Ishikawa (cell line): Measurements from ENCODE around the gene CD6.

Experiments used
- CEBPB ChIP-seq: IDR thresholded peaks from 2 replicates; pipeline ENCODE4 v1.6.1; 2012
- CREB1 ChIP-seq: IDR thresholded peaks from 2 replicates; pipeline ENCODE4 v1.6.1; 2012; ENCODE audit warnings: low read depth
- EGR1 ChIP-seq: IDR thresholded peaks from 2 replicates; pipeline ENCODE4 v1.6.1; 2012
- EP300 ChIP-seq: IDR thresholded peaks from 2 replicates; pipeline ENCODE4 v1.6.1; 2012; ENCODE audit warnings: borderline replicate concordance
- FOXM1 ChIP-seq: IDR thresholded peaks from 2 replicates; pipeline ENCODE4 v1.6.1; 2012; ENCODE audit warnings: low read depth, borderline replicate concordance
- NFIC ChIP-seq: IDR thresholded peaks from 2 replicates; pipeline ENCODE4 v1.6.1; 2012
- RAD21 ChIP-seq: IDR thresholded peaks from 2 replicates; pipeline ENCODE4 v1.6.1; 2012; ENCODE audit warnings: low read depth
- REST ChIP-seq: IDR thresholded peaks from 2 replicates; pipeline ENCODE4 v1.6.1; 2012; ENCODE audit warnings: low read depth, mild to moderate bottlenecking
- TAF1 ChIP-seq: IDR thresholded peaks from 2 replicates; pipeline ENCODE4 v1.6.1; 2012; ENCODE audit warnings: low read depth, mild to moderate bottlenecking
- TCF12 ChIP-seq: IDR thresholded peaks from 2 replicates; pipeline ENCODE4 v1.6.1; 2012; ENCODE audit warnings: low read depth
- USF1 ChIP-seq: IDR thresholded peaks from 2 replicates; pipeline ENCODE4 v1.6.1; 2012
- YY1 ChIP-seq: IDR thresholded peaks from 2 replicates; pipeline ENCODE4 v1.6.1; 2012; ENCODE audit warnings: low read depth
- ZBTB7A ChIP-seq: IDR thresholded peaks from 2 replicates; pipeline ENCODE4 v1.6.1; 2012; ENCODE audit warnings: low read depth
- TF ChIP-seq, protein P1 (sequence below): IDR thresholded peaks from 2 replicates; pipeline ENCODE4 v1.6.1; 2012

- TF ChIP-seq REST (no peak), EP300 (no peak), ZBTB7A (no peak), RAD21 (no peak), EGR1 (no peak), CEBPB (no peak), TAF1 (no peak), FOXM1 (no peak), TCF12 (no peak), YY1 (no peak), CREB1 (no peak), USF1 (no peak), NFIC (no peak)
- TF ChIP-seq, protein P1, sequence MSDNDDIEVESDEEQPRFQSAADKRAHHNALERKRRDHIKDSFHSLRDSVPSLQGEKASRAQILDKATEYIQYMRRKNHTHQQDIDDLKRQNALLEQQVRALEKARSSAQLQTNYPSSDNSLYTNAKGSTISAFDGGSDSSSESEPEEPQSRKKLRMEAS: no peak
These were observed 45.6 kb upstream of the CD6 start for GRCh38 chr11:60925868-60926267.
